ENCODE measurements around the gene PPP1R1A. TPM values are rescaled to one million over a fixed set of nuclear protein-coding genes. Genes with fewer than 3 reads are reported as not detected.

The PPP1R1A gene
- total RNA-seq, 4 donors from 2014 or later: 140 to 959 (median 219) TPM

DNA sequence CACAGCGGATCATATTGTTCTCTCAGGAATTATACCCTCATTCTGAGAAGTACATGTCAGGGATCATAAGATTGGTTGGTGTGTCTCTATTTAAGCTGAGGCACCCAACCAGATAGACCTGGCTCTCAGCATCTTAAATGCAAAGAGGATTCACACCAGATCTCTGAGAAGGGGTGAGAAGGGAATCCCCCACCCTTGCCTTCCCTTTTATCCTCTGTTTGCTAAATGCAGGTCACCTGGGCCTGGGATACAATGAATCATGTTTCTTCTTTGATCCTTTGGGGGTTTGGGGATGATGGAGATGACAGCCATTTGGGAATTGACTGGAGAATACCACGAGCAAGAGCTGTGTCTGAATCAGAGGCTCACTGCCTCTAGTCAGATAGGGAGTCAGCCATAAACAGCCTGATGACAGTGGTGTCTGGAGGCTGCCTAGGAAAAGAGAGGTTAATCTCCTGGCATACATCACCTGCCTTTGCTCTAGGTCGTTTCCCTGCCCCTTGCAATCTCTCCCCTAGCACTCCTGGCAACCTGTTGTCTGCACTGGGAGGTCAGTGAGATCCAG is 50.2 kb downstream of the PPP1R1A start:
- TF ChIP-seq, protein P1, sequence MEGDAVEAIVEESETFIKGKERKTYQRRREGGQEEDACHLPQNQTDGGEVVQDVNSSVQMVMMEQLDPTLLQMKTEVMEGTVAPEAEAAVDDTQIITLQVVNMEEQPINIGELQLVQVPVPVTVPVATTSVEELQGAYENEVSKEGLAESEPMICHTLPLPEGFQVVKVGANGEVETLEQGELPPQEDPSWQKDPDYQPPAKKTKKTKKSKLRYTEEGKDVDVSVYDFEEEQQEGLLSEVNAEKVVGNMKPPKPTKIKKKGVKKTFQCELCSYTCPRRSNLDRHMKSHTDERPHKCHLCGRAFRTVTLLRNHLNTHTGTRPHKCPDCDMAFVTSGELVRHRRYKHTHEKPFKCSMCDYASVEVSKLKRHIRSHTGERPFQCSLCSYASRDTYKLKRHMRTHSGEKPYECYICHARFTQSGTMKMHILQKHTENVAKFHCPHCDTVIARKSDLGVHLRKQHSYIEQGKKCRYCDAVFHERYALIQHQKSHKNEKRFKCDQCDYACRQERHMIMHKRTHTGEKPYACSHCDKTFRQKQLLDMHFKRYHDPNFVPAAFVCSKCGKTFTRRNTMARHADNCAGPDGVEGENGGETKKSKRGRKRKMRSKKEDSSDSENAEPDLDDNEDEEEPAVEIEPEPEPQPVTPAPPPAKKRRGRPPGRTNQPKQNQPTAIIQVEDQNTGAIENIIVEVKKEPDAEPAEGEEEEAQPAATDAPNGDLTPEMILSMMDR (IDR thresholded peaks at IDR 0.05; ENCODE audit: low read depth): no peak

DNA sequence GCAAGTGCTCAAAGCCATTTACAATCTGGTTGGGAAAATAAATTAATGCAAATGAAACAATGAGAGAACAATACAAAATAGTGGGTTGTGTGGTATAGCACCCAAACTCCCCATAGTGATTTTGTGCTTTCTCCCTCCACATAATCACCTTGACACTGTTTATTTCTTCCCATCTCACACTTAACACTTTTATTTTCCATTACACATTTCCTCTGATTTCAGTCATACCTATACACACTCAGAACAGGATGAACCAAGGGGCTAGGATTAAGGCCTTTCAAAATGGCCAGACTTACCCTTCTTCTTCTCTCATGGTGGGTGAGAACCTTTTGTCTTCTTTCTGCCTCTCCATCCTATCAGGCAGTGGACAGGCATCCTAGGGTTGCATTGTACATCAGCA is 53.0 kb downstream of the PPP1R1A start:
- TF ChIP-seq, protein P1 (IDR thresholded peaks at IDR 0.05; ENCODE audit: low read depth): no peak

DNA sequence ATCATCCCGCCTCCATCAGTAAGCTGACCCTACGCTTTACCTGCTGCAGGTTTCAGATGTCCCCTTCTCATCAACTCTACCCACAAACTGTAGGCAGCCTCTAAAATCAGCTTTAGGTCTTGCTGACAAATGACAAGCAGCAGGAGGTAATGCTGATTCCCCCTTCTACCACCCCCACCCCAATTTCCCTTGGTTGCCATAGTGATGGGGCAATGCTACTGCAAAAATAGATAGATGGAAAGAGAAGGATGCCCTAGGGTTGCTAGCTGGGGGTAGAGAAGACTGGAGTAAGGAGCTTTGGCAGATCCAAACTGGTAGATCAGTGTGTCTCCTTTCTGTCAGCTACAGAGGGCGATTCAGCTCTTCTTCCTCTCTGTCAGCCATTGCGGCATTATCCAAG is 58.9 kb downstream of the PPP1R1A start:
- TF ChIP-seq, protein P1 (IDR thresholded peaks at IDR 0.05; ENCODE audit: low read depth): no peak

Other genes with a start within 250 kb of the PPP1R1A start
- gene GPR84, start 224.2 kb downstream of the PPP1R1A start, total RNA-seq: 1 to 10 TPM in 1 of 4 donors, under 1 TPM in 2, not detected in 1; 0.44 to 1.1 (median 0.51) TPM
- gene ZNF385A, start 203.9 kb downstream of the PPP1R1A start, total RNA-seq: 10 to 100 TPM in 3 of 4 donors, 1 to 10 TPM in 1; 8.8 to 53.9 (median 21.1) TPM
- gene ITGA5, start 169.4 kb downstream of the PPP1R1A start, total RNA-seq: 100 to 1,000 TPM in 2 of 4 donors, 10 to 100 TPM in 2; 81.5 to 150 (median 109) TPM
- 1 to 10 TPM in 1 of 4 donors, not detected in 3; 9.3 TPM for gene GTSF1, start 115.1 kb downstream of the PPP1R1A start, total RNA-seq
- gene NCKAP1L, start 90.9 kb downstream of the PPP1R1A start, total RNA-seq: 100 to 1,000 TPM in 1 of 4 donors, 10 to 100 TPM in 3; 31.1 to 166 (median 49.3) TPM
- gene PDE1B, start 39.1 kb downstream of the PPP1R1A start, total RNA-seq: 10 to 100 TPM; 28.0 to 50.3 (median 42.1) TPM
- not detected for gene LACRT, start 46.2 kb upstream of the PPP1R1A start, total RNA-seq
- gene DCD, start 59.7 kb upstream of the PPP1R1A start, total RNA-seq: not detected